ENCODE data around the gene CNTNAP5. TPM values are rescaled to one million over a fixed set of nuclear protein-coding genes. Genes with fewer than 3 reads are reported as not detected.

Gene CNTNAP5
- total and polyA plus RNA-seq, 2 experiments from 2014 or later: 0.28 TPM; not detected in 1

DNA sequence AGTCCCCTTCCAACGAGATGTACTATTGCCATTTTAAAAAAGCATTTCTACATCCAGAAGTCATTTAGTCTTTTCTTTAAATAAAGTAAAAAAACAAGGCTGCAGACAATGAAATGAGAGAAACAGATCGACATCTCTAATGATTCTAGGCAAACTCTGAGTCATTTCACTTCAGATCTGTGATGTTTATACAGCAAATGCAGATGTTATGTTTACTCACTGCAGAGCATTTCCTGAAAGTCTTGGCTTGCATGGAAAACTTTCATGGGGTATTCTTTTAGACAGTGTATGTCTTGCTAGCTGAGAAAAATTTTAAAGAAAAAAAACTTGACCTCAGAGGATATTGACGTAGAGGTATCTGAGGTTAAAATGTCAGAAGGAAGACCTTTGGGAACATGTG is 797.4 kb downstream of the CNTNAP5 start:
- no peak overlapping the region for H3K4me3 ChIP-seq
- no peaks in the 10 kb centered on the region for H3K9me3 ChIP-seq (ENCODE audit: low read depth)
- H3K27me3 ChIP-seq: no peaks in the 10 kb centered on the region
- H4K20me1 ChIP-seq (ENCODE audit: insufficient read depth, poor library complexity, severe bottlenecking): no peaks in the 10 kb centered on the region
- H3K4me1 ChIP-seq (ENCODE audit: insufficient read depth): no peaks in the 10 kb centered on the region
- no peak for TF ChIP-seq EZH2phosphoT487 (IDR thresholded peaks at IDR 0.05; ENCODE audit: low read depth, severe bottlenecking, unreplicated experiment)
- TF ChIP-seq, protein P1, sequence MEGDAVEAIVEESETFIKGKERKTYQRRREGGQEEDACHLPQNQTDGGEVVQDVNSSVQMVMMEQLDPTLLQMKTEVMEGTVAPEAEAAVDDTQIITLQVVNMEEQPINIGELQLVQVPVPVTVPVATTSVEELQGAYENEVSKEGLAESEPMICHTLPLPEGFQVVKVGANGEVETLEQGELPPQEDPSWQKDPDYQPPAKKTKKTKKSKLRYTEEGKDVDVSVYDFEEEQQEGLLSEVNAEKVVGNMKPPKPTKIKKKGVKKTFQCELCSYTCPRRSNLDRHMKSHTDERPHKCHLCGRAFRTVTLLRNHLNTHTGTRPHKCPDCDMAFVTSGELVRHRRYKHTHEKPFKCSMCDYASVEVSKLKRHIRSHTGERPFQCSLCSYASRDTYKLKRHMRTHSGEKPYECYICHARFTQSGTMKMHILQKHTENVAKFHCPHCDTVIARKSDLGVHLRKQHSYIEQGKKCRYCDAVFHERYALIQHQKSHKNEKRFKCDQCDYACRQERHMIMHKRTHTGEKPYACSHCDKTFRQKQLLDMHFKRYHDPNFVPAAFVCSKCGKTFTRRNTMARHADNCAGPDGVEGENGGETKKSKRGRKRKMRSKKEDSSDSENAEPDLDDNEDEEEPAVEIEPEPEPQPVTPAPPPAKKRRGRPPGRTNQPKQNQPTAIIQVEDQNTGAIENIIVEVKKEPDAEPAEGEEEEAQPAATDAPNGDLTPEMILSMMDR (IDR thresholded peaks at IDR 0.05; ENCODE audit: poor library complexity): no peak
- no peak for TF ChIP-seq EZH2 (IDR thresholded peaks at IDR 0.05; ENCODE audit: borderline replicate concordance)
- H3K9me2 ChIP-seq (replicated peaks; ENCODE audit: insufficient read depth): no peaks in the 10 kb centered on the region
- H3K4me2 ChIP-seq: no peak overlapping the region
- no peaks in the 10 kb centered on the region for H3K36me3 ChIP-seq (replicated peaks; ENCODE audit: insufficient read depth, low read depth)
- no peak overlapping the region for H2AFZ ChIP-seq
- no peak overlapping the region for H3K27ac ChIP-seq
- DNase-seq (ENCODE audit: low spot score): no peak
- 68% methylated on average over 3 of the region's 3 CpGs for WGBS (ENCODE audit: low lambda C conversion rate, missing lambda C conversion rate)
- no peaks in the 10 kb centered on the region for H3K79me2 ChIP-seq

DNA sequence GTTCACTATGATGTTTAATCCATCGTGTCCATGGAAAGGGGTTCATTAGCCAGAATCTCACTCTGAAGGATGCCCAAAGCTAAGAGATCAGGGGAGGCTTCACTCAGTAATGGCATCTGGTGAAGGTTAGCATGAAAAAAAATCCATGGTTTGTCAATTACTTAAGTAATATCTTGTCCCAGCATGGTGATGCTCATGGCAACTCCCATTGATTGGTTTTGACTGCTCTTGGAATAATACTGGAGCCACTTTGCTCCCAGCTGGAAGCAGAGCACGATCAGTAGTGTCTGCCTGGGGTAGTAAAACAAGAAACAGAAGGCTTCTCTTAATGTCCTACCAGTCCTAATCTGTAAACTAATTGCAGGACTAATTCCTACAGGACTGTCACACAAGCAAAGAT is 799.4 kb downstream of the CNTNAP5 start:
- Histone ChIP-seq H3K4me2 (no peak overlapping the region), H3K36me3 (replicated peaks; ENCODE audit: insufficient read depth, low read depth) (no peaks in the 10 kb centered on the region), H3K4me3 (no peak overlapping the region), H3K9me2 (replicated peaks; ENCODE audit: insufficient read depth) (no peaks in the 10 kb centered on the region), H3K27me3 (no peaks in the 10 kb centered on the region), H3K9me3 (ENCODE audit: low read depth) (no peaks in the 10 kb centered on the region), H3K79me2 (no peaks in the 10 kb centered on the region), H3K27ac (no peak overlapping the region), H4K20me1 (ENCODE audit: insufficient read depth, poor library complexity, severe bottlenecking) (no peaks in the 10 kb centered on the region), H3K4me1 (ENCODE audit: insufficient read depth) (no peaks in the 10 kb centered on the region), H2AFZ (no peak overlapping the region)
- no peak for TF ChIP-seq EZH2 (IDR thresholded peaks at IDR 0.05; ENCODE audit: borderline replicate concordance)
- TF ChIP-seq EZH2phosphoT487 (IDR thresholded peaks at IDR 0.05; ENCODE audit: low read depth, severe bottlenecking, unreplicated experiment): no peak
- TF ChIP-seq, protein P1 (IDR thresholded peaks at IDR 0.05; ENCODE audit: poor library complexity): no peak
- no peak for DNase-seq (ENCODE audit: low spot score)
- WGBS (ENCODE audit: low lambda C conversion rate, missing lambda C conversion rate): 78% methylated on average over 2 of the region's 2 CpGs

DNA sequence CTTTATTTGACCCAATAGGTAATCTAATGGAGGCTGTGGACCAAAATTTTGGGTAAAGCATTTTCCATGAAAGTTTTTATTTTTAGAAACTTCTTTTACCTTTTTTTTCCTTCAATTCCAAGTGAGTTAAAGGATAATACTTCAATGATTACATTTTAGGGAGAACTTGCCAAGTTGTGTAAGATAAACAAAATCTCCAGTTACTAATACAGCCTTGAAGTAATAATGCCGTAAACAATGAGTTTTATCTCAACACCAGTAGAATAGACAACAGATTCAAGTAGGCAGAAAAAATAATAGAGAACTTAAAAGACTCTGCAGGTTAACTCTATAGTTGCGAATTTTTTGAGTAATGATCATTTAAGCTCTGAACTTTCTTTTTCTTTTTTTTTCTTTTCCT is 807.4 kb downstream of the CNTNAP5 start:
- Histone ChIP-seq H3K36me3 (replicated peaks; ENCODE audit: insufficient read depth, low read depth) (no peaks in the 10 kb centered on the region), H3K4me3 (no peak overlapping the region), H4K20me1 (ENCODE audit: insufficient read depth, poor library complexity, severe bottlenecking) (no peaks in the 10 kb centered on the region), H3K27me3 (no peaks in the 10 kb centered on the region), H3K4me2 (no peak overlapping the region), H3K9me2 (replicated peaks; ENCODE audit: insufficient read depth) (no peaks in the 10 kb centered on the region), H3K79me2 (no peaks in the 10 kb centered on the region), H2AFZ (no peak overlapping the region), H3K27ac (no peak overlapping the region), H3K9me3 (ENCODE audit: low read depth) (no peaks in the 10 kb centered on the region), H3K4me1 (ENCODE audit: insufficient read depth) (peaks cover 7% of the 10 kb centered on the region)
- TF ChIP-seq EZH2 (IDR thresholded peaks at IDR 0.05; ENCODE audit: borderline replicate concordance) (no peak), EZH2phosphoT487 (IDR thresholded peaks at IDR 0.05; ENCODE audit: low read depth, severe bottlenecking, unreplicated experiment) (no peak)
- TF ChIP-seq, protein P1 (IDR thresholded peaks at IDR 0.05; ENCODE audit: poor library complexity): no peak
- no peak for DNase-seq (ENCODE audit: low spot score)
- 76% methylated on average over 2 of the region's 2 CpGs for WGBS (ENCODE audit: low lambda C conversion rate, missing lambda C conversion rate)

DNA sequence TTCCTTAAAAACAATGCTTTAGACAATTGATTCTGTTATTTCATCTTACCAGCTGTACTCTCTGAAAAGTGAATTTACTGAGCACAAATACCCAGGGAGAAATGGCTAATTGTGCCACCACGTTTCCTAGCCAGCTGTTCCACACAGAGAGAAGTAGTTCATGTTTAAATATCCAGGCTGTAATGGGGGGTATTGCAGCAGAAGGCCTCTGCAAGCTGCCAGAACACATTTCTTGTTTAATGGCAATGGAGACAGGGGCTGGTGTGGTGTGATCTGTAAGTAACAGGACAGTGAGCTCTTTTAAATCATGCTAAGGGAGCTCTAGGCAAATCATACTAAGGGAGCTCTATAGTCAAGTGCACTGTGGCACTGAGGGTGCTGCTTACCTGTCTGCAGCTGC is 809.2 kb downstream of the CNTNAP5 start:
- no peak for DNase-seq (ENCODE audit: low spot score)
- Histone ChIP-seq H3K4me3 (no peak overlapping the region), H3K79me2 (no peaks in the 10 kb centered on the region), H2AFZ (no peak overlapping the region), H3K4me2 (no peak overlapping the region), H3K4me1 (ENCODE audit: insufficient read depth) (peaks cover 7% of the 10 kb centered on the region), H3K9me2 (replicated peaks; ENCODE audit: insufficient read depth) (no peaks in the 10 kb centered on the region), H4K20me1 (ENCODE audit: insufficient read depth, poor library complexity, severe bottlenecking) (no peaks in the 10 kb centered on the region), H3K27ac (no peak overlapping the region), H3K36me3 (replicated peaks; ENCODE audit: insufficient read depth, low read depth) (no peaks in the 10 kb centered on the region), H3K27me3 (no peaks in the 10 kb centered on the region), H3K9me3 (ENCODE audit: low read depth) (no peaks in the 10 kb centered on the region)
- 56% methylated on average over 1 of the region's 1 CpG for WGBS (ENCODE audit: low lambda C conversion rate, missing lambda C conversion rate)
- TF ChIP-seq EZH2phosphoT487 (IDR thresholded peaks at IDR 0.05; ENCODE audit: low read depth, severe bottlenecking, unreplicated experiment) (no peak), EZH2 (IDR thresholded peaks at IDR 0.05; ENCODE audit: borderline replicate concordance) (no peak)
- TF ChIP-seq, protein P1 (IDR thresholded peaks at IDR 0.05; ENCODE audit: poor library complexity): no peak
